GM19324 (cell line): ENCODE measurements around the gene ODAD3.
"Not testable (repeated sequence)": the region's sequence is repeated elsewhere in the genome, so short reads cannot be mapped to it uniquely, and the experiment has no call there.

Source experiments
- ATAC-seq: cut with Tn5 transposase; IDR thresholded peaks from one replicate; pipeline ENCODE4 v1.9.1; 2021; ENCODE audit warnings: mild to moderate bottlenecking, moderate library complexity; ENCODE audit not compliant: unreplicated experiment, low FRiP score

The ODAD3 gene

GRCh38 chr19:11461453-11461852 lies 26.5 kb upstream of the ODAD3 start:
- ATAC-seq: no peak

- ATAC-seq: no peak
These were observed 25.3 kb upstream of the ODAD3 start for GRCh38 chr19:11460207-11460606.

- ATAC-seq: not testable (repeated sequence)
These were observed 24.0 kb upstream of the ODAD3 start for GRCh38 chr19:11458912-11459311.

- no peak for ATAC-seq
These were observed 23.4 kb upstream of the ODAD3 start for GRCh38 chr19:11458236-11458900.

- ATAC-seq: no peak
These were observed 22.9 kb upstream of the ODAD3 start for GRCh38 chr19:11457831-11458230.

- no peak for ATAC-seq
These were observed 22.2 kb upstream of the ODAD3 start for GRCh38 chr19:11457115-11457514.

GRCh38 chr19:11456659-11457058 lies 21.7 kb upstream of the ODAD3 start:
- ATAC-seq: no peak

- not testable (repeated sequence) for ATAC-seq
These were observed 20.3 kb upstream of the ODAD3 start for GRCh38 chr19:11455233-11455554.

- no peak for ATAC-seq
These were observed 18.8 kb upstream of the ODAD3 start for GRCh38 chr19:11453468-11454341.

- no peak for ATAC-seq
These were observed 17.8 kb upstream of the ODAD3 start for GRCh38 chr19:11452620-11453310.

GRCh38 chr19:11451871-11452619 lies 17.1 kb upstream of the ODAD3 start:
- no peak for ATAC-seq

GRCh38 chr19:11451327-11451870 lies 16.5 kb upstream of the ODAD3 start:
- ATAC-seq: no peak

GRCh38 chr19:11450570-11451326 lies 15.8 kb upstream of the ODAD3 start:
- no peak for ATAC-seq

GRCh38 chr19:11448923-11449554 lies 14.1 kb upstream of the ODAD3 start:
- no peak for ATAC-seq

- ATAC-seq: no peak
These were observed 13.5 kb upstream of the ODAD3 start for GRCh38 chr19:11448410-11448809.

- no peak for ATAC-seq
These were observed 12.7 kb upstream of the ODAD3 start for GRCh38 chr19:11447347-11448262.

- no peak for ATAC-seq
These were observed 11.9 kb upstream of the ODAD3 start for GRCh38 chr19:11446652-11447301.

GRCh38 chr19:11446271-11446651 lies 11.3 kb upstream of the ODAD3 start:
- no peak for ATAC-seq
